ENCODE measurements around the gene OSCAR.

OSCAR gene

DNA sequence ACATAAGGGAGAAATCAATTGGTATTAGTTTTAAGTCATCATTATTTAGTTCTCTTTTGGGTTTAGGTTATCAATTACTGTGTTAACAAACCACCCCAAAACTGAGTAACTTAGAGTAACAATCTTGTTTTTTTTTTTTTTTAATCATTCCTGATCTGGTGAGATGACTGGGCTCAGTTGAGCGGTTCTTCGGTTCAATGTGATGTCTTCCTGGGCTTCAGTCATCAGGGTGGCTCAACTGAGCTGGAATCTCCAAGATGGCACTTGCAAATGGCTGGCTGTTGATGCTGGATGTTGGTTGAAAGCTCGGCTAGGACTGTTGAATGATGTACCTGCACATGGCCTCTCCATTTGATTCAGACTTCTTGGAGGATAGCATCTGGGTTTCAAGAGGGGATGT is 16.2 kb downstream of the OSCAR start:
- Histone ChIP-seq H3K27ac (ENCODE audit: insufficient read depth, low read length, poor library complexity, severe bottlenecking) (no peak overlapping the region), H3K4me3 (ENCODE audit: insufficient read depth, low read depth, low read length, poor library complexity, severe bottlenecking) (no peak overlapping the region), H3K27me3 (replicated peaks; ENCODE audit: control insufficient read depth, insufficient read depth, low read length, poor library complexity, severe bottlenecking) (no peaks in the 10 kb centered on the region), H3K36me3 (ENCODE audit: control insufficient read depth, insufficient read depth, low read length) (no peaks in the 10 kb centered on the region), H3K9me3 (ENCODE audit: control insufficient read depth, low read length) (peaks cover 7% of the 10 kb centered on the region), H3K4me1 (ENCODE audit: control insufficient read depth, insufficient read depth, low read length, poor library complexity, severe bottlenecking) (no peaks in the 10 kb centered on the region)
- no peak for DNase-seq

DNA sequence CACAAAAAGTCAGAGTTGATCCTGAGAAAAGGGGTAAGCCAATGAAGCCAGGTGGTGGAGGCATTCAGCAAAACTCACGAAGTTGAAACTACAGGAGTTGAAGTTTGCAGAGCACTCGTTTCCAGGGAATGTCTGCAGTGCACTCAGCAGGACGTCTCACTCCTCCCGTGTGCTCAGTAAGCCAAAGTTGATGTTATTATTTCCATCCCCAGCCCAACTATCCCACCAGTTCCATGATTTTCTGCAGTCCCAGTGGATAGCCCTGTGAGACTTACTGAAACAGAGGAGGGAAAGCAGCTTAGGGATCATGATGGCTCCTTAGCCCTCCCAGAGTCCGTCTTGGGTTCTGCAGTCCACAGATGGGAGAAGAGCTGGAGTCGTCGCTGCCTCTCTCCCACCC is 19.6 kb downstream of the OSCAR start, which contains the start of gene TARM1:
TARM1 (minus strand) TSS at position 334 of the 400 bp plus-strand sequence; CDS start at position 309, 25 bp downstream.
- no peak for DNase-seq

DNA sequence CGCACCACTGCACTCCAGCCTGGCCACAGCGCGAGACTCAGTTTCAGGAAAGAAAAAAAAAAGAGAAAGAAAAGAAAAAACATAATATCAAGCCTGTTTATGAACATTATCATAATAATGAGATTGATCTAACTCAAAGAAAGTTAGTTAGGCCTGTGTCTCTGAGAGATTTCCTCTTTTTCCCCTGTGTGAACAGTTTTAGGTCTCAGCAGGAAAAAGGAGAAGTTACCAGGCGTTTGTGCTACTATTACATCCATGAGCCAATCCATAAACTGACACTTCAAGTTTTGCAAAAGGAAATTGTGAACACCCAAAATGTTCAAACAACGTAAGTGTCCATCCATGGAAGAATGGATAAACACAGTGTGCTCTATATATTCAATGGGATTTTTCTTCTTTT is 23.3 kb downstream of the OSCAR start:
- Histone ChIP-seq H3K27ac (ENCODE audit: insufficient read depth, low read length, poor library complexity, severe bottlenecking) (no peak overlapping the region), H3K36me3 (ENCODE audit: control insufficient read depth, insufficient read depth, low read length) (no peaks in the 10 kb centered on the region), H3K4me1 (ENCODE audit: control insufficient read depth, insufficient read depth, low read length, poor library complexity, severe bottlenecking) (no peaks in the 10 kb centered on the region), H3K27me3 (replicated peaks; ENCODE audit: control insufficient read depth, insufficient read depth, low read length, poor library complexity, severe bottlenecking) (no peaks in the 10 kb centered on the region), H3K9me3 (ENCODE audit: control insufficient read depth, low read length) (peaks cover 7% of the 10 kb centered on the region), H3K4me3 (ENCODE audit: insufficient read depth, low read depth, low read length, poor library complexity, severe bottlenecking) (no peak overlapping the region)
- DNase-seq: no peak

More for the DNA sequence above, 19.6 kb downstream of the OSCAR start, which contains the start of gene TARM1:
- H3K27ac ChIP-seq (ENCODE audit: insufficient read depth, low read length, poor library complexity, severe bottlenecking): no peak within 1 kb of the TSS
- no peak within 1 kb of the TSS for H3K4me3 ChIP-seq (ENCODE audit: insufficient read depth, low read depth, low read length, poor library complexity, severe bottlenecking)
- H3K36me3 ChIP-seq (ENCODE audit: control insufficient read depth, insufficient read depth, low read length): no peaks in the 10 kb centered on the region
- no peaks in the 10 kb centered on the region for H3K27me3 ChIP-seq (replicated peaks; ENCODE audit: control insufficient read depth, insufficient read depth, low read length, poor library complexity, severe bottlenecking)
- no peaks in the 10 kb centered on the region for H3K4me1 ChIP-seq (ENCODE audit: control insufficient read depth, insufficient read depth, low read length, poor library complexity, severe bottlenecking)
- peaks cover 7% of the 10 kb centered on the region for H3K9me3 ChIP-seq (ENCODE audit: control insufficient read depth, low read length)

DNA sequence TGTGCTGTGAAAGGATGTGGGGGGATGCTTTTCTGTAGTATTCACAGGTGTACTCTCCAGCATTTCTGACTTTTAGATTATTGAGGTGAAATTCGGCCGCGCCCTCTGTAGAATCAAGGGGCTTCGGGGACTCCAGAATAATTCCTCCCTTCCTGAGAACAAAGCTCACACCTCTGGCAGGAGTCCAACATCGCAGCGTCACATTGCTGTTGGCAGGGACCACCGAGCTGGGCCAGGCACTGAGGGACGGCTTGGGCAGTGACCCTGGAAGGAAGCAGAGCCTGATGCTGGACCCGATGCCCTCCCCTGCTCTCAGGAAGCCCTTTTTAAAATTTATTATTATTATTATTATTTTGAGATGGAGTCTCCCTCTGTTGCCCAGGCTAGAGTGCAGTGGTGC is 25.8 kb downstream of the OSCAR start:
- Histone ChIP-seq H3K36me3 (ENCODE audit: control insufficient read depth, insufficient read depth, low read length) (no peaks in the 10 kb centered on the region), H3K9me3 (ENCODE audit: control insufficient read depth, low read length) (no peaks in the 10 kb centered on the region), H3K27me3 (replicated peaks; ENCODE audit: control insufficient read depth, insufficient read depth, low read length, poor library complexity, severe bottlenecking) (no peaks in the 10 kb centered on the region), H3K27ac (ENCODE audit: insufficient read depth, low read length, poor library complexity, severe bottlenecking) (no peak overlapping the region), H3K4me1 (ENCODE audit: control insufficient read depth, insufficient read depth, low read length, poor library complexity, severe bottlenecking) (no peaks in the 10 kb centered on the region), H3K4me3 (ENCODE audit: insufficient read depth, low read depth, low read length, poor library complexity, severe bottlenecking) (no peak overlapping the region)
- no peak for DNase-seq

DNA sequence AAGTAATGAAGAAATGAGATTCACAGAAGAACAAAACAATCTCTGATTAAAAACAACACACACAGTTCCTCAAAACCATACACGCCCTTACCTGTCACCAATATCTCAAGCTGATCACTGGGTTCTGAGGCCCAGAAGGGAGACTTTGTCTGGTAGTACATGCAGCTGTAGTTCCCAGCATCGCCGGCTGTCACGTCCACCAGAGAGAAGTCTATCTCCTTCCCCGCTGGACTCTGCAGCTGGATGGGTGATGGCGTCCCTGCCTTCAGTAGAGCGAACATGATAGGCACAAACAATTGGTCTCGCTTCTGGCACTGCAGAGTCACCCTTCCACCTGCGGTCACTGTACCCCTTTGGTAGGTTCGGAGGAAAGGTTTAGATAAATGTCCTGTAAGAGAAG is 26.8 kb downstream of the OSCAR start:
- no peak overlapping the region for H3K27ac ChIP-seq (ENCODE audit: insufficient read depth, low read length, poor library complexity, severe bottlenecking)
- DNase-seq: no peak
- H3K4me3 ChIP-seq (ENCODE audit: insufficient read depth, low read depth, low read length, poor library complexity, severe bottlenecking): no peak overlapping the region
- no peaks in the 10 kb centered on the region for H3K9me3 ChIP-seq (ENCODE audit: control insufficient read depth, low read length)
- H3K27me3 ChIP-seq (replicated peaks; ENCODE audit: control insufficient read depth, insufficient read depth, low read length, poor library complexity, severe bottlenecking): no peaks in the 10 kb centered on the region
- H3K36me3 ChIP-seq (ENCODE audit: control insufficient read depth, insufficient read depth, low read length): no peaks in the 10 kb centered on the region
- H3K4me1 ChIP-seq (ENCODE audit: control insufficient read depth, insufficient read depth, low read length, poor library complexity, severe bottlenecking): no peaks in the 10 kb centered on the region

DNA sequence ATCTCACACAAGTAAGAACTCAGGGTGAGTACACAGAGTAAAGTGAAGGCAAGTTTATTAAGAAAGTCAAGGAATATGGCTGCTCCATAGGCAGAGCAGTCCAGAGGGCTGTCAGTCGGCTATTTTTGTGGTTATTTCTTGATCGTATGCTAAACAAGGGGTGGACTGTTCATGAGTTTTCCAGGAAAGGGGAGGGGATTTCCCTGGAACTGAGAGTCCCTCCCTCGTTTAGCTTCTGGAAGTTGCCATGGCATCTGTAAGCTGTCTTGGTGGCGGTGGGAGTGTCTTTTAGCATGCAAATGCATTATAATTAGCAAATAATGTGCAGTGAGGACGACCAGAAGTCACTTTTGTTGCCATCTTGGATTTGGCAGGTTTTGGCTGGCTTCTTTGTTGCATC is 31.1 kb downstream of the OSCAR start:
- DNase-seq: no peak
- no peaks in the 10 kb centered on the region for H3K4me1 ChIP-seq (ENCODE audit: control insufficient read depth, insufficient read depth, low read length, poor library complexity, severe bottlenecking)
- H3K27me3 ChIP-seq (replicated peaks; ENCODE audit: control insufficient read depth, insufficient read depth, low read length, poor library complexity, severe bottlenecking): no peaks in the 10 kb centered on the region
- no peak overlapping the region for H3K27ac ChIP-seq (ENCODE audit: insufficient read depth, low read length, poor library complexity, severe bottlenecking)
- no peaks in the 10 kb centered on the region for H3K36me3 ChIP-seq (ENCODE audit: control insufficient read depth, insufficient read depth, low read length)
- H3K9me3 ChIP-seq (ENCODE audit: control insufficient read depth, low read length): no peaks in the 10 kb centered on the region
- no peak overlapping the region for H3K4me3 ChIP-seq (ENCODE audit: insufficient read depth, low read depth, low read length, poor library complexity, severe bottlenecking)

DNA sequence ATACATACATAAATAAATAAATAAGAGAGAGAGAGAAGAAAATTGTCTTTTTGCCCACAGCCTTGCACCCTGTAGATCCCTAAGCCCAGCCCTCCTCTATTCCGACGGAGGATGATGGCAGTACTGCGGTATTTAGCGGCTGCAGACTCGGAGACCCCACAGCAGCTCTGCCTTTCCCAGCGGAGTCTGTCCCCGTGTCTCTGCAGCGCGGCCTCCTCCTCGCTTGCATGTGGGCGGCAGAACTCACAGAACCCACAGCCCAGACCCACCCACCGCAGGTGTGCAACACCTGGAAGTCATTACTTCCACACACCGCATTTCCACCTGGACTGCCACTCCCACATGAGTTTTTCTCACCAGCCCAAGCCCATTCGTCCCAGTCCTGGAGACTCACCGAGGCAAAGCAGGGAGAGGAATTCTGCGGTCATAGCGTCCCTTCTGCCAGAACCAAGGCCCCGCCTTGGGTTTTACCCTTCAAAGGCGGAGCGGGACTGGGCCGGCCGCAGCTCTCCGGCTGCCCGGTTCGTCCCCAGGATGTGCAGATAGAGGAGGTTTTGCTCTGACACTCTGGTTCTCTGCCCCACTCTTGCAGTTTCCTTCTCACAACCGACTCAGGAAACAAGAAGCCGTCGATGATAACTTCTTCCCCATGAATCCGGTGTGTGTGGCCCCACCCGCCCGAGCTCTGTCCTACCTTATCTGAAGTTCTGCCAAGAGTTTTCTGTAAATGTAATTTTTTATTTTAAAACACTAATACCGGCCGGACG is 37.1 kb downstream of the OSCAR start, which contains the start of gene VSTM1:
VSTM1 (minus strand) TSS at position 548 of the 767 bp plus-strand sequence; CDS start at position 428, 120 bp downstream.
- Histone ChIP-seq H3K4me3 (ENCODE audit: insufficient read depth, low read depth, low read length, poor library complexity, severe bottlenecking) (no peak within 1 kb of the TSS), H3K4me1 (ENCODE audit: control insufficient read depth, insufficient read depth, low read length, poor library complexity, severe bottlenecking) (no peaks in the 10 kb centered on the region), H3K27me3 (replicated peaks; ENCODE audit: control insufficient read depth, insufficient read depth, low read length, poor library complexity, severe bottlenecking) (no peaks in the 10 kb centered on the region), H3K9me3 (ENCODE audit: control insufficient read depth, low read length) (no peaks in the 10 kb centered on the region), H3K27ac (ENCODE audit: insufficient read depth, low read length, poor library complexity, severe bottlenecking) (no peak within 1 kb of the TSS), H3K36me3 (ENCODE audit: control insufficient read depth, insufficient read depth, low read length) (no peaks in the 10 kb centered on the region)
- DNase-seq: no peak

DNA sequence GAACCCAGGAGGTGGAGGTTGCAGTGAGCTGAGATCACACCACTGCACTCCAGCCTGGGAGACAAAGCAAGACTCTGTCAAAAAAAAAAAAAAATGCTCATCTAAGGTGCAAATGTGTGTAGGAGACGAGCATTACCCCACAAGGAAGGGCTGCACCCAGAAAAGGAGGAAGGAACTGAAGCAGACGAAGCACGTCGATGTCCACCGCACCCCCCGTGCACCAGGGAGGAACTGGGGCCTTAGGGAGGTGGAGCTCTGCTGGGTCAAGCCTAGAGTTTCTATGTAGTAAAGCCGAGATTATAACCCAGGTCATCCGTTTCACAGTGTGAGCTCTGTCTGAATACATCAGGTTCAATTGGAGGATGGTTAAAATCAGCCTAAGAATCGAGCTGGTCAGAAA is 38.0 kb downstream of the OSCAR start:
- Histone ChIP-seq H3K36me3 (ENCODE audit: control insufficient read depth, insufficient read depth, low read length) (no peaks in the 10 kb centered on the region), H3K9me3 (ENCODE audit: control insufficient read depth, low read length) (no peaks in the 10 kb centered on the region), H3K27ac (ENCODE audit: insufficient read depth, low read length, poor library complexity, severe bottlenecking) (no peak overlapping the region), H3K4me1 (ENCODE audit: control insufficient read depth, insufficient read depth, low read length, poor library complexity, severe bottlenecking) (no peaks in the 10 kb centered on the region), H3K27me3 (replicated peaks; ENCODE audit: control insufficient read depth, insufficient read depth, low read length, poor library complexity, severe bottlenecking) (no peaks in the 10 kb centered on the region), H3K4me3 (ENCODE audit: insufficient read depth, low read depth, low read length, poor library complexity, severe bottlenecking) (no peak overlapping the region)
- DNase-seq: no peak

DNA sequence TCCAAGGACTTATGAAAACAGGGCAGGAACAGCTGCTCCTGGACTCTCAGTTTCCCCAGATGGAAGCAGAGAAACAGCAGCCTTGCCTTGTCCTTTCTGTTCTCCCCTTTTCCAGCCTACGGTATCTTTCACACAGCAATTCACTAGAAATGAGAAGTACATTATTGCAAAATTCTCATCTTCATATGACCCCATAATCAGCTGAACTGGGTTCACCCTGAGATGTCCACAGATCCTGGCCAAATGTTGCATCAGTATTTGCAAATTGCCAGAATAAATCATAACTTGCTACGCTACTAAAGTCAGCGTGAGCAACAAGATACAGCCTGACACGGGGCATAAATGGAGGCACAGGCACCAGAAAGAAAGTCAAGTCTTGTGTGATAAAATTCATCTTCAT is 53.0 kb downstream of the OSCAR start:
- Histone ChIP-seq H3K36me3 (ENCODE audit: control insufficient read depth, insufficient read depth, low read length) (no peaks in the 10 kb centered on the region), H3K4me1 (ENCODE audit: control insufficient read depth, insufficient read depth, low read length, poor library complexity, severe bottlenecking) (no peaks in the 10 kb centered on the region), H3K27me3 (replicated peaks; ENCODE audit: control insufficient read depth, insufficient read depth, low read length, poor library complexity, severe bottlenecking) (peaks cover 5% of the 10 kb centered on the region), H3K27ac (ENCODE audit: insufficient read depth, low read length, poor library complexity, severe bottlenecking) (no peak overlapping the region), H3K4me3 (ENCODE audit: insufficient read depth, low read depth, low read length, poor library complexity, severe bottlenecking) (no peak overlapping the region), H3K9me3 (ENCODE audit: control insufficient read depth, low read length) (no peaks in the 10 kb centered on the region)
- no peak for DNase-seq

DNA sequence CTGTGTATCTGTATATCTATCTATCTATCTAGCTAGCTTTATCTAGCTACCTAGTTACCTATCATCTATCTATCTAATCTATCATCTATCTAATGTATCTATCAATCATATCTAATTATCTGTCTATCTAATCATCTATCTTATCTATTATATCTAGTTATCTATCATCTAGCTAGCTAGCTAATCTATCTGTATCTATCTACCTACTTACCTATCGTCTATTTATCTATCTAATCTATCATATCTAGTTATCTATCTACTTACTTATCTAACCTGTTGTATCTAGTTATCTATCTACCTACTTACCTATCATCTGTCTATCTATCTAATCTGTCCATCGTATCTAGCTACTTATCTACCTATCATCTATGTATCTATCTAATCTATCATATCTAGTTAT is 54.8 kb downstream of the OSCAR start:
- H3K4me3 ChIP-seq (ENCODE audit: insufficient read depth, low read depth, low read length, poor library complexity, severe bottlenecking): no peak overlapping the region
- no peak overlapping the region for H3K27ac ChIP-seq (ENCODE audit: insufficient read depth, low read length, poor library complexity, severe bottlenecking)
- no peaks in the 10 kb centered on the region for H3K9me3 ChIP-seq (ENCODE audit: control insufficient read depth, low read length)
- H3K4me1 ChIP-seq (ENCODE audit: control insufficient read depth, insufficient read depth, low read length, poor library complexity, severe bottlenecking): no peaks in the 10 kb centered on the region
- DNase-seq: no peak
- no peaks in the 10 kb centered on the region for H3K36me3 ChIP-seq (ENCODE audit: control insufficient read depth, insufficient read depth, low read length)
- peaks cover 5% of the 10 kb centered on the region for H3K27me3 ChIP-seq (replicated peaks; ENCODE audit: control insufficient read depth, insufficient read depth, low read length, poor library complexity, severe bottlenecking)

Measured in effector memory CD4-positive, alpha-beta T cell (primary cell).